HCT116 (cell line): ENCODE measurements around the gene ZNF775. TPM values are rescaled to one million over a fixed set of nuclear protein-coding genes. Genes with fewer than 3 reads are reported as not detected.

Experiments used
- ATAC-seq: fragments of 200-7000 bp; cut with Tn5 transposase; 2 replicates; pipeline ENCODE4 v1.9.1; 2020; ENCODE audit warnings: mild to moderate bottlenecking, moderate library complexity
- BruUV-seq: library from RNA; stranded (reverse); fragments of 400-500 nt; replicated peaks from 2 replicates; lab custom pipeline; 2021; lab: Mats Ljungman, UMichigan
- CTCF ChIA-PET: fragments of 300-600 bp; sonication (Branson Sonifier 250); formaldehyde crosslinking; loops from one replicate; lab custom pipeline; 2021; ENCODE audit warnings: antibody characterized with exemption; lab: Charles Lee
- POLR2A ChIA-PET: fragments of 300-600, 350-600 bp; sonication (Branson Sonifier 250); formaldehyde crosslinking; loops from one replicate; lab custom pipeline; 2021; ENCODE audit warnings: antibody characterized with exemption; lab: Charles Lee
- RAD21 ChIA-PET, 2 experiments: fragments of 300-600 bp; sonication (Branson Sonifier 250); formaldehyde crosslinking; loops; one replicate each; lab custom pipeline; 2023; ENCODE audit warnings: low total read pairs in 2 of 2; ENCODE audit not compliant: uncharacterized antibody in 2 of 2, unreplicated experiment in 2 of 2, low non-redundant PET in 1 of 2; lab: Charles Lee
- DNase-seq: peaks from one replicate; pipeline ENCODE4 v3.0.0-alpha.2; 2010; ENCODE audit warnings: low read depth, low spot score
- H2AFZ ChIP-seq: fragments of 200-600 bp; shearing (Covaris generic), sonication (generic); 2 replicates; pipeline ENCODE4 v1.6.1; 2017; ENCODE audit warnings: low read depth, mixed run types, mixed read lengths, antibody characterized with exemption, low read length; ENCODE audit not compliant: poor library complexity, severe bottlenecking
- H3K27ac ChIP-seq: 2 replicates; pipeline ENCODE4 v1.5.1; 2012; ENCODE audit warnings: low read depth, low read length
- H3K27me3 ChIP-seq: fragments of 200-600 bp; sonication (generic); 2 replicates; pipeline ENCODE4 v1.6.1; 2016; ENCODE audit warnings: mixed run types, low read length, mixed read lengths; ENCODE audit not compliant: insufficient read depth
- H3K36me3 ChIP-seq, 2 experiments: fragments of 200-500 bp in 1 of 2; fragments of 200-600 bp in 1 of 2; sonication (Bioruptor generic) in 1 of 2; sonication (generic) in 1 of 2; 2 replicates each; pipeline versions ENCODE4 v1.5.1 to v1.6.1; 2014 to 2016; ENCODE audit warnings: low read length in 2 of 2, inconsistent platforms in 1 of 2, mixed read lengths in 1 of 2, mixed run types in 1 of 2; ENCODE audit not compliant: insufficient read depth in 2 of 2, control insufficient read depth in 1 of 2
- H3K4me1 ChIP-seq, 2 experiments: fragments of 200-600 bp in 1 of 2; sonication (generic) in 1 of 2; 2 replicates each; pipeline versions ENCODE4 v1.5.1 to v1.6.1; 2012 to 2017; ENCODE audit warnings: low read length in 2 of 2, inconsistent platforms in 1 of 2, mild to moderate bottlenecking in 1 of 2, mixed read lengths in 1 of 2, mixed run types in 1 of 2, moderate library complexity in 1 of 2; ENCODE audit not compliant: insufficient read depth in 2 of 2, control insufficient read depth in 1 of 2
- H3K4me2 ChIP-seq: fragments of 200-600 bp; sonication (generic); 2 replicates; pipeline ENCODE4 v1.6.1; 2017; ENCODE audit warnings: mixed run types, low read length, mixed read lengths
- H3K4me3 ChIP-seq, 2 experiments: fragments of 200-600 bp in 1 of 2; sonication (generic) in 1 of 2; replicated peaks in 1 of 2; 2 replicates each; pipeline ENCODE4 v1.5.1; 2011 to 2016; ENCODE audit warnings: low read length in 2 of 2, control low read depth in 1 of 2, low read depth in 1 of 2, mild to moderate bottlenecking in 1 of 2, mixed read lengths in 1 of 2, mixed run types in 1 of 2
- H3K79me2 ChIP-seq: fragments of 200-600 bp; sonication (generic); 2 replicates; pipeline ENCODE4 v1.6.1; 2017; ENCODE audit warnings: mild to moderate bottlenecking, mixed run types, low read length, moderate library complexity, mixed read lengths; ENCODE audit not compliant: insufficient read depth
- H3K9ac ChIP-seq: fragments of 200-600 bp; sonication (generic); 2 replicates; pipeline ENCODE4 v1.6.1; 2016; ENCODE audit warnings: low read length, mixed read lengths
- H3K9me2 ChIP-seq: fragments of 200-600 bp; sonication (generic), shearing (Covaris generic); 2 replicates; pipeline ENCODE4 v1.6.1; 2017; ENCODE audit warnings: mixed run types, mild to moderate bottlenecking, moderate library complexity; ENCODE audit not compliant: insufficient read depth
- H3K9me3 ChIP-seq, 2 experiments: fragments of 200-500 bp in 1 of 2; fragments of 200-600 bp in 1 of 2; sonication (Bioruptor generic) in 1 of 2; sonication (generic) in 1 of 2; 2 replicates each; pipeline ENCODE4 v1.6.1; 2014 to 2017; ENCODE audit warnings: low read length in 2 of 2, mixed read lengths in 2 of 2, inconsistent platforms in 1 of 2, low read depth in 1 of 2, mild to moderate bottlenecking in 1 of 2, mixed run types in 1 of 2, moderate library complexity in 1 of 2; ENCODE audit not compliant: control insufficient read depth in 1 of 2, insufficient read depth in 1 of 2
- H4K20me1 ChIP-seq: fragments of 200-600 bp; sonication (generic), shearing (Covaris generic); 2 replicates; pipeline ENCODE4 v1.6.1; 2017; ENCODE audit warnings: mixed run types, mild to moderate bottlenecking, moderate library complexity; ENCODE audit not compliant: insufficient read depth
- CEBPB ChIP-seq: IDR thresholded peaks from 2 replicates; pipeline ENCODE4 v1.6.1; 2012; ENCODE audit warnings: low read depth
- EGR1 ChIP-seq: IDR thresholded peaks from 2 replicates; pipeline ENCODE4 v1.6.1; 2012; ENCODE audit warnings: low read depth
- ELF1 ChIP-seq: IDR thresholded peaks from 2 replicates; pipeline ENCODE4 v1.6.1; 2012; ENCODE audit warnings: low read depth, borderline replicate concordance
- RAD21 ChIP-seq: IDR thresholded peaks from 2 replicates; pipeline ENCODE4 v1.6.1; 2012; ENCODE audit warnings: low read depth, mild to moderate bottlenecking
- SP1 ChIP-seq: IDR thresholded peaks from 2 replicates; pipeline ENCODE4 v1.6.1; 2012; ENCODE audit warnings: low read depth
- ZFX ChIP-seq: fragments of 450-650 bp; IDR thresholded peaks from 2 replicates; pipeline ENCODE4 v1.6.1; 2017
- intact Hi-C: fragments of 100-400 bp; cut with micrococcal nuclease; formaldehyde crosslinking; loops from 2 replicates; pipeline ENCODE4 v1.10.0; 2022
- total RNA-seq: library from RNA; stranded (reverse); gene quantifications from one replicate; pipeline ENCODE4 v1.2.1, GENCODE V29; 2021; ENCODE audit not compliant: unreplicated experiment
- TF ChIP-seq, protein P1 (sequence below): IDR thresholded peaks from 2 replicates; pipeline ENCODE4 v1.6.1; 2012; ENCODE audit warnings: low read depth
- TF ChIP-seq, protein P2 (sequence below): IDR thresholded peaks from 2 replicates; pipeline ENCODE4 v1.6.1; 2012

The ZNF775 gene
- total RNA-seq, 1 experiment from 2014 or later, result 4.5 TPM

DNA sequence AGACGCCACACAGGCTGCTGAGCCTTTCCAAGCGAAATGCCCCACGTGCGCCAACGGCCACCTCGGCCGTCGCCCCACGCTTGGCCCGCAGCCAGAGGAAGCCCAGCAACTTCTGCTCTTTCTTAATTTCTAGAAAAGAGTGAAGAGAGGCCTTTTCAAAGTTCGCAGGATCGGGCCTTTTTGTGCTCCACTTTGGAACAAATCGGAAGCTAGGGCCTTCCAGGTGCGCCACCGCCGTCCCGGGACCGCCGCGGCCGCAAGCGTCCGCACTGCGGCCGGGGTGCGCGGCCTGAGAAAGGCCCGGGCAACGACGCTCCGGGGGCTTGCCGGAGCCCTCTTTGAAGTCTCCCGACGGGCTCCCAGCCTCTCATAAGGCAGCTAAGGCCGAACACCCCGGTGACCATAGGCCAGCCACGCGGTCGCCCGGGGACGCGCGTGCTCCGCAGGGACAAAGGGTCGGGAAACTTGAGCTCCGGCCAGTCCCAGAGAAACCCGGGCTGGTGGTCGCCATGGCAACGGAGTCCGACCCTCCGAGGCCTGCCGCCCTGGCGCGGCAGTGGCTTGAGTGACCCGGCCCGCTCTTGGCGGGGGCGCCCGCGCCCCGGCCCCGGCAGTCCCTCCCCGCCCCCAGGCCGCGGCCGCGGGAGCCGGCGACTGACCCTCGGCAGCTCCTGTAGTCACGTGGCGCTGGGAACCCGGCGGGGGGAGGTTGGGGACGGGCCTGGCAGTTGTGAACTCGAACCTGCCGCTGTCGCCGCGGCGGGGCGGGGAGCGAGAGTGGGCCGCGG, 10.8 kb upstream of the ZNF775 start, which contains the start of gene REPIN1 (continued):
- TF ChIP-seq, protein P1, sequence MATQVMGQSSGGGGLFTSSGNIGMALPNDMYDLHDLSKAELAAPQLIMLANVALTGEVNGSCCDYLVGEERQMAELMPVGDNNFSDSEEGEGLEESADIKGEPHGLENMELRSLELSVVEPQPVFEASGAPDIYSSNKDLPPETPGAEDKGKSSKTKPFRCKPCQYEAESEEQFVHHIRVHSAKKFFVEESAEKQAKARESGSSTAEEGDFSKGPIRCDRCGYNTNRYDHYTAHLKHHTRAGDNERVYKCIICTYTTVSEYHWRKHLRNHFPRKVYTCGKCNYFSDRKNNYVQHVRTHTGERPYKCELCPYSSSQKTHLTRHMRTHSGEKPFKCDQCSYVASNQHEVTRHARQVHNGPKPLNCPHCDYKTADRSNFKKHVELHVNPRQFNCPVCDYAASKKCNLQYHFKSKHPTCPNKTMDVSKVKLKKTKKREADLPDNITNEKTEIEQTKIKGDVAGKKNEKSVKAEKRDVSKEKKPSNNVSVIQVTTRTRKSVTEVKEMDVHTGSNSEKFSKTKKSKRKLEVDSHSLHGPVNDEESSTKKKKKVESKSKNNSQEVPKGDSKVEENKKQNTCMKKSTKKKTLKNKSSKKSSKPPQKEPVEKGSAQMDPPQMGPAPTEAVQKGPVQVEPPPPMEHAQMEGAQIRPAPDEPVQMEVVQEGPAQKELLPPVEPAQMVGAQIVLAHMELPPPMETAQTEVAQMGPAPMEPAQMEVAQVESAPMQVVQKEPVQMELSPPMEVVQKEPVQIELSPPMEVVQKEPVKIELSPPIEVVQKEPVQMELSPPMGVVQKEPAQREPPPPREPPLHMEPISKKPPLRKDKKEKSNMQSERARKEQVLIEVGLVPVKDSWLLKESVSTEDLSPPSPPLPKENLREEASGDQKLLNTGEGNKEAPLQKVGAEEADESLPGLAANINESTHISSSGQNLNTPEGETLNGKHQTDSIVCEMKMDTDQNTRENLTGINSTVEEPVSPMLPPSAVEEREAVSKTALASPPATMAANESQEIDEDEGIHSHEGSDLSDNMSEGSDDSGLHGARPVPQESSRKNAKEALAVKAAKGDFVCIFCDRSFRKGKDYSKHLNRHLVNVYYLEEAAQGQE, result no peak
- TF ChIP-seq, protein P2, sequence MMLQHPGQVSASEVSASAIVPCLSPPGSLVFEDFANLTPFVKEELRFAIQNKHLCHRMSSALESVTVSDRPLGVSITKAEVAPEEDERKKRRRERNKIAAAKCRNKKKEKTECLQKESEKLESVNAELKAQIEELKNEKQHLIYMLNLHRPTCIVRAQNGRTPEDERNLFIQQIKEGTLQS, result no peak
- no peak for TF ChIP-seq CEBPB

DNA sequence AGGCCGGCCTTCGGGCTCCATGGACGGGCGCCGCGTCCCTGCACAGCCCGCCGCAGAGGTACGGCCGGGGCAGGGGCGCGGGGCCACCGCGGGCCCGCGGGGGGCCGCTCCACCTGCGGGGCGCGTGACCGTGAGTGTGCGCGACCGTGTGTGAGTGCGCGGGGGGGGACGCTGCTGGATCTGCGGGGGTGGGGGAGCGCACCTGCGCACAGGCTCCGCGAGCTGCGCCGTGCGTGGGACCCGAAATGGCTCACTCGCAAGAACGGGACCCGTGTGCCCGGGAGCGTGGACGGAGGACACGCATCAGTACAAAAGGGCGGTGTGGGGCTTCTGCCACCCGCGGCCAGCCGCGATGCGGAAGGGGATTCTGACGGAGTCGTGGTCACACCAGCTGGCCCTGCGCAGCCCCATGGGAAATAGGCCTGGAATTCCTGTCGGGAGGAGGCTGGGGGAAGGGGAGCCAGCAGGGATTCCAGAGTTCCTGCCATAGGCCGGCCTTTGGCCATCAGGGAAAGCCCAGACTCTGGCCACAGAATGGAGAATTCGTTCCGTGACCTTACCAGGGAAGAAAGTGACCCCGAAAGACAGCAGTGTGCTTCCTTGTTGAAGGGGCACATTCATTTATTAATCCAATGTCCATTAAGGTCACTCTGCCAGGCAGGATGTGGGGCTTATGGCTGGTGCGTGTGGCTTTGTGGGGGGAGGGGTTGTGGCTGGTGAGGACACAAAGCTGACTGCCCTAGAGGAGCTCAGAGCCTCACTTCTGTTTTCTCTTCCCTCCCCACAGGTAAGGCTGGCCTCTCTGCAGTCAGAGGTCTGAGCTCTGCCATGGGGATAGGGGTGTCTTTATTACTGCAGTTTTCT, 10.0 kb upstream of the ZNF775 start:
- Histone ChIP-seq H4K20me1 (no peaks in the 10 kb centered on the region), H3K9me2 (no peaks in the 10 kb centered on the region), H3K4me2 (peak overlapping the region; percentile 89), H3K27me3 (no peaks in the 10 kb centered on the region), H3K9ac (peak overlapping the region; percentile 89), H3K36me3 (peaks cover 9 to 16% of the 10 kb centered on the region in 2 experiments; a peak in 3 of 4 replicates), H3K79me2 (peaks cover 44% of the 10 kb centered on the region), H3K4me1 (peaks cover 13 to 24% of the 10 kb centered on the region in 2 experiments), H3K27ac (peak overlapping the region; percentile 98), H3K4me3 (peak overlapping the region; percentile 76), H3K9me3 (no peaks in the 10 kb centered on the region), H2AFZ (no peak overlapping the region)
- ChIA-PET POLR2A (interaction anchor here (2.6 kb wide), 1 partner anchor 9 kb away, joined by 15 read pairs; no protein-coding TSS in a partner anchor), CTCF (no interaction called here), RAD21 (interaction anchor here (0.7 kb wide), 2 partner anchors 10 to 37 kb away, joined by 3 read pairs; a partner anchor contains a TSS)
- DNase-seq, result peak; percentile 24
- intact Hi-C loops, result loop anchor here (5.0 to 10.0 kb wide), 2 partner anchors 33 to 64 kb away; no protein-coding TSS in a partner anchor
- ATAC-seq, result peak; percentile 63
- BruUV-seq, result no TSS peak
- TF ChIP-seq ZFX, result peak; percentile 76; the same call in 1 of the 2 replicates
- peak; percentile 86 for TF ChIP-seq EGR1
- TF ChIP-seq SP1, result no peak
- TF ChIP-seq ELF1, result no peak
- no peak for TF ChIP-seq RAD21
